HepG2 (cell line): ENCODE data around the gene SFXN2. TPM values are rescaled to one million over a fixed set of nuclear protein-coding genes. Genes with fewer than 3 reads are reported as not detected.
A peak's percentile ranks its signal among the peaks of the same experiment; 100 is the strongest.

Source experiments
- ATAC-seq: fragments of 200-7000 bp; cut with Tn5 transposase; 3 replicates; pipeline ENCODE4 v1.9.1; 2020; ENCODE audit warnings: mild to moderate bottlenecking, moderate library complexity
- BruUV-seq: library from RNA; stranded (reverse); fragments of 400-500 nt; replicated peaks from 2 replicates; lab custom pipeline; 2021; lab: Mats Ljungman, UMichigan
- CTCF ChIA-PET: fragments of 300-600 bp; formaldehyde crosslinking; extraction: SDS; loops from one replicate; lab custom pipeline; 2021; ENCODE audit warnings: low total read pairs, inconsistent platforms, low intra/inter-chr PET ratio; lab: Yijun Ruan, JAX
- POLR2A ChIA-PET: fragments of 350-600 bp; sonication (Branson Sonifier 250); formaldehyde crosslinking; loops from one replicate; lab custom pipeline; 2020; ENCODE audit warnings: antibody characterized with exemption, inconsistent platforms; lab: Yijun Ruan, JAX
- DNase-seq: peaks from one replicate; pipeline ENCODE4 v3.0.0-alpha.2; 2015; ENCODE audit warnings: low spot score
- FAIRE-seq: peaks from 3 replicates; lab custom pipeline; 2011; peaks lifted over from hg19 to GRCh38; lab: Jason Lieb, UNC
- H2AFZ ChIP-seq: one replicate; pipeline ENCODE4 v1.6.1; 2011; ENCODE audit warnings: low read length, inconsistent platforms
- H3K27ac ChIP-seq: fragments of 300-600 bp; 3 replicates; pipeline ENCODE4 v1.8.0; 2011; ENCODE audit warnings: mixed run types, mild to moderate bottlenecking, mixed read lengths, low read length, inconsistent platforms; ENCODE audit not compliant: insufficient read depth; ENCODE audit errors: extremely low read length
- H3K27me3 ChIP-seq, 2 experiments: fragments of 200-600 bp in 1 of 2; 2 replicates in 1 of 2; 3 replicates in 1 of 2; pipeline versions ENCODE4 v1.6.0 to v1.8.0; 2011; ENCODE audit warnings: low read length in 2 of 2, mild to moderate bottlenecking in 2 of 2, moderate library complexity in 2 of 2, inconsistent platforms in 1 of 2; ENCODE audit not compliant: insufficient read depth in 2 of 2, control insufficient read depth in 1 of 2
- H3K36me3 ChIP-seq, 2 experiments: fragments of 200-600 bp in 1 of 2; replicated peaks in 1 of 2; 2 replicates in 1 of 2; 3 replicates in 1 of 2; pipeline versions ENCODE4 v1.5.1 to v1.8.0; 2011; ENCODE audit warnings: low read length in 2 of 2, inconsistent platforms in 1 of 2; ENCODE audit not compliant: insufficient read depth in 2 of 2, control insufficient read depth in 1 of 2
- H3K4me1 ChIP-seq: 2 replicates; pipeline ENCODE4 v1.5.1; 2012; ENCODE audit warnings: low read length, inconsistent platforms; ENCODE audit not compliant: insufficient read depth
- H3K4me2 ChIP-seq: 2 replicates; pipeline ENCODE4 v1.6.0; 2011; ENCODE audit warnings: low read depth, low read length, inconsistent platforms
- H3K4me3 ChIP-seq, 3 experiments: fragments of 200-600 bp in 1 of 3; sonication (generic), shearing (Covaris generic) in 1 of 3; replicated peaks in 1 of 3; 2 replicates each; pipeline ENCODE4 v1.5.1; 2011 to 2016; ENCODE audit warnings: low read length in 3 of 3, inconsistent platforms in 2 of 3, low read depth in 2 of 3, mild to moderate bottlenecking in 2 of 3, control low read depth in 1 of 3, mixed read lengths in 1 of 3; ENCODE audit not compliant: insufficient read depth in 1 of 3
- H3K79me2 ChIP-seq: one replicate; pipeline ENCODE4 v1.6.1; 2011; ENCODE audit warnings: low read length, inconsistent platforms; ENCODE audit not compliant: insufficient read depth
- H3K9ac ChIP-seq: 2 replicates; pipeline ENCODE4 v1.6.0; 2011; ENCODE audit warnings: mild to moderate bottlenecking, low read depth, low read length, inconsistent platforms; ENCODE audit not compliant: insufficient read depth
- H3K9me3 ChIP-seq: 2 replicates; pipeline ENCODE4 v1.5.1; 2012; ENCODE audit warnings: mild to moderate bottlenecking, low read length
- H4K20me1 ChIP-seq: 2 replicates; pipeline ENCODE4 v1.6.0; 2011; ENCODE audit warnings: inconsistent platforms, mild to moderate bottlenecking, low read length, moderate library complexity; ENCODE audit not compliant: insufficient read depth
- GATAD1 ChIP-seq: IDR thresholded peaks from 2 replicates; pipeline ENCODE4 v1.6.1; 2016; ENCODE audit warnings: missing genetic modification reagents, missing compliant biosample characterization
- KDM6A ChIP-seq: IDR thresholded peaks from 2 replicates; pipeline ENCODE4 v1.6.1; 2016; ENCODE audit warnings: low read depth
- SRSF9 ChIP-seq: fragments of 200-400 bp; formaldehyde crosslinking; IDR thresholded peaks from 2 replicates; pipeline ENCODE4 v1.6.1; 2018; ENCODE audit warnings: borderline replicate concordance, mild to moderate bottlenecking, low read depth, low read length; ENCODE audit not compliant: insufficient read depth, poor library complexity, severe bottlenecking
- TP53 ChIP-seq: sonication (generic); formaldehyde crosslinking; conservative IDR thresholded peaks from 2 replicates; pipeline ENCODE4 v1.4.0; 2020; ENCODE audit warnings: missing genetic modification reagents
- ZNF501 ChIP-seq: sonication (generic); formaldehyde crosslinking; IDR thresholded peaks from 2 replicates; pipeline ENCODE4 v1.5.1; 2020; ENCODE audit warnings: mild to moderate bottlenecking, moderate library complexity, missing genetic modification reagents
- ZNF589 ChIP-seq: sonication (generic); formaldehyde crosslinking; conservative IDR thresholded peaks from 2 replicates; pipeline ENCODE4 v1.8.0; 2022; ENCODE audit warnings: mild to moderate bottlenecking, moderate library complexity, missing genetic modification reagents
- ZNF713 ChIP-seq: sonication (generic); formaldehyde crosslinking; IDR thresholded peaks from 2 replicates; pipeline ENCODE4 v1.4.0; 2020; ENCODE audit warnings: mild to moderate bottlenecking, missing genetic modification reagents
- ZSCAN25 ChIP-seq: sonication (generic); formaldehyde crosslinking; IDR thresholded peaks from 2 replicates; pipeline ENCODE4 v1.8.0; 2022; ENCODE audit warnings: mild to moderate bottlenecking, missing genetic modification reagents
- WGBS: methylation state at CpG from one replicate; pipeline ENCODE4 v1.1.6; 2017; ENCODE audit warnings: low lambda C conversion rate; 5-methylcytosine and 5-hydroxymethylcytosine counted together
- in situ Hi-C: cut with HindIII; loops from 2 replicates; pipeline ENCODE4 v1.10.0; 2017; ENCODE audit warnings: low pct_unique_long_range_greater_than_20kb; ENCODE audit not compliant: extremely low pct_ligation_motif_present
- intact Hi-C: fragments of 100-400 bp; cut with micrococcal nuclease; formaldehyde crosslinking; loops from one replicate; pipeline ENCODE4 v1.10.0; 2022; ENCODE audit not compliant: unreplicated experiment
- polyA plus RNA-seq, 8 experiments: library from polyadenylated mRNA; depleted of rRNA in 3 of 8; stranded (reverse) in 7 of 8; unstranded in 1 of 8; fragments of >200 nt; fragmentation: Illumina TruSeq in 4 of 8; extraction: Trizol in 4 of 8; gene quantifications; 2 replicates each; pipeline versions ENCODE4 v1.2.1 to v1.2.3, GENCODE V29; 2011 to 2016; ENCODE audit warnings: low read depth in 4 of 8, missing spikeins in 1 of 8, mixed read lengths in 1 of 8; ENCODE audit not compliant: insufficient read depth in 1 of 8
- total RNA-seq, 5 experiments: library from RNA; depleted of rRNA; stranded (reverse); fragments of >200 nt; fragmentation: Illumina TruSeq; extraction: Trizol; gene quantifications; 2 replicates each; pipeline ENCODE4 v1.2.3, GENCODE V29; 2016; ENCODE audit warnings: low read depth in 1 of 5
- TF ChIP-seq, protein P1 (sequence below): sonication (generic); formaldehyde crosslinking; IDR thresholded peaks from 2 replicates; pipeline ENCODE4 v1.5.1; 2020; ENCODE audit warnings: mild to moderate bottlenecking, missing genetic modification reagents, moderate library complexity
- TF ChIP-seq, protein P2 (sequence below): sonication (generic); formaldehyde crosslinking; IDR thresholded peaks from 2 replicates; pipeline ENCODE4 v1.9.0; 2022; ENCODE audit warnings: missing genetic modification reagents, mild to moderate bottlenecking, borderline replicate concordance
- TF ChIP-seq, protein P3 (sequence below): sonication (generic); formaldehyde crosslinking; IDR thresholded peaks from 2 replicates; pipeline ENCODE4 v1.5.1; 2020; ENCODE audit warnings: mild to moderate bottlenecking, moderate library complexity, missing genetic modification reagents

SFXN2 gene
- total and polyA plus RNA-seq, 2 of the 13 experiments (the other 11 are each of a cell fraction or from before 2014, with no cell fraction given) = 12.8 to 21.1 TPM

DNA sequence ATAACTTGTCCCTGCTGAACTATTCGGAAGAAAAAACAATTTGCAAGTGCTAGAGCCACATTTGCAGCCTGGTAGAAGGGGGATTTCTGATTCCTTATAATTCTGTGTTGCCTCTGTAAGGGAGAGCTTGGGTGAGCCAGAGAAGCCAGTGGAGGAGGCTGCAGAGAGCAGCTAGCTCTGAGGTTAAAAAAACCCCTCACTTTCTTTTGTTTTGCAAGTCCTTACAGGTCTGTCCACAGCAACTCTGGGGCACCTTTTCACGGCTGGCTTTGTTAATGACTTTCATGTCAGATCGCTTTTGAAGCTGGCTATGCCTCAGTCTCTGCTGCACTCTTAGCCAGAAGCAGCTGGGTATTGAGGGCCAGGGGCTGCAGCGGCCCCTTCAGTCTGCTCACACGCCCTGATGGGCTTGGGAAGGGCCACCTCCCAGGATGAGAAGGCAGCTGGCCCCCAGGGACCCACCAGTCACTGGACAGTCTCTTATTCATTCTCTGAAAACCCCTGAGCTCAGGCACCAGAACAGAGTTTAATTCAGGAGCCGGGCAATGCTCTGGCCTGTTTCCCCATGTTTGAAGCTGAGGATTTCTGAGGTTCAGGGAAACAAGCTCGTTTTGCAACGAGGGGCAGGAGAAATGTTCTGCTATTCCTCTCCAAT is 39.3 kb upstream of the SFXN2 start:
- Histone ChIP-seq H3K4me1 (peaks cover 94% of the 10 kb centered on the region), H3K9ac (no peak overlapping the region), H2AFZ (no peak overlapping the region), H3K36me3 (no peaks in the 10 kb centered on the region), H3K4me2 (peak overlapping the region; percentile 82), H4K20me1 (no peaks in the 10 kb centered on the region), H3K79me2 (no peaks in the 10 kb centered on the region), H3K27ac (no peak overlapping the region), H3K9me3 (no peaks in the 10 kb centered on the region), H3K4me3 (peak overlapping the region in 2 of 3 experiments; percentile 48 to 69; a peak in 3 of 6 replicates), H3K27me3 (no peaks in the 10 kb centered on the region)
- POLR2A ChIA-PET = interaction anchor here (1.1 to 2.5 kb wide), 8 partner anchors 9 to 77 kb away, joined by 4 to 13 read pairs (median 9); partner anchors contain the start of genes ARL3 and SFXN2
- no peak for DNase-seq
- CTCF ChIA-PET = no interaction called here
- ATAC-seq = peak; percentile 5; the same call in 1 of the 3 replicates
- BruUV-seq = no TSS peak
- TF ChIP-seq ZNF501 (CRISPR knock-in tag) (0 out of 2 replicates have a peak, but pooled peaks have one; percentile 15), ZSCAN25 (CRISPR knock-in tag) (no peak), TP53 (no peak), SRSF9 (no peak), ZNF589 (CRISPR knock-in tag) (no peak), GATAD1 (CRISPR knock-in tag) (no peak), KDM6A (CRISPR knock-in tag) (no peak), ZNF713 (CRISPR knock-in tag) (no peak)
- TF ChIP-seq, protein P1, sequence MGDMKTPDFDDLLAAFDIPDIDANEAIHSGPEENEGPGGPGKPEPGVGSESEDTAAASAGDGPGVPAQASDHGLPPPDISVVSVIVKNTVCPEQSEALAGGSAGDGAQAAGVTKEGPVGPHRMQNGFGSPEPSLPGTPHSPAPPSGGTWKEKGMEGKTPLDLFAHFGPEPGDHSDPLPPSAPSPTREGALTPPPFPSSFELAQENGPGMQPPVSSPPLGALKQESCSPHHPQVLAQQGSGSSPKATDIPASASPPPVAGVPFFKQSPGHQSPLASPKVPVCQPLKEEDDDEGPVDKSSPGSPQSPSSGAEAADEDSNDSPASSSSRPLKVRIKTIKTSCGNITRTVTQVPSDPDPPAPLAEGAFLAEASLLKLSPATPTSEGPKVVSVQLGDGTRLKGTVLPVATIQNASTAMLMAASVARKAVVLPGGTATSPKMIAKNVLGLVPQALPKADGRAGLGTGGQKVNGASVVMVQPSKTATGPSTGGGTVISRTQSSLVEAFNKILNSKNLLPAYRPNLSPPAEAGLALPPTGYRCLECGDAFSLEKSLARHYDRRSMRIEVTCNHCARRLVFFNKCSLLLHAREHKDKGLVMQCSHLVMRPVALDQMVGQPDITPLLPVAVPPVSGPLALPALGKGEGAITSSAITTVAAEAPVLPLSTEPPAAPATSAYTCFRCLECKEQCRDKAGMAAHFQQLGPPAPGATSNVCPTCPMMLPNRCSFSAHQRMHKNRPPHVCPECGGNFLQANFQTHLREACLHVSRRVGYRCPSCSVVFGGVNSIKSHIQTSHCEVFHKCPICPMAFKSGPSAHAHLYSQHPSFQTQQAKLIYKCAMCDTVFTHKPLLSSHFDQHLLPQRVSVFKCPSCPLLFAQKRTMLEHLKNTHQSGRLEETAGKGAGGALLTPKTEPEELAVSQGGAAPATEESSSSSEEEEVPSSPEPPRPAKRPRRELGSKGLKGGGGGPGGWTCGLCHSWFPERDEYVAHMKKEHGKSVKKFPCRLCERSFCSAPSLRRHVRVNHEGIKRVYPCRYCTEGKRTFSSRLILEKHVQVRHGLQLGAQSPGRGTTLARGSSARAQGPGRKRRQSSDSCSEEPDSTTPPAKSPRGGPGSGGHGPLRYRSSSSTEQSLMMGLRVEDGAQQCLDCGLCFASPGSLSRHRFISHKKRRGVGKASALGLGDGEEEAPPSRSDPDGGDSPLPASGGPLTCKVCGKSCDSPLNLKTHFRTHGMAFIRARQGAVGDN (CRISPR knock-in tag) = peak; percentile 36; the same call in 1 of the 2 replicates
- TF ChIP-seq, protein P2, sequence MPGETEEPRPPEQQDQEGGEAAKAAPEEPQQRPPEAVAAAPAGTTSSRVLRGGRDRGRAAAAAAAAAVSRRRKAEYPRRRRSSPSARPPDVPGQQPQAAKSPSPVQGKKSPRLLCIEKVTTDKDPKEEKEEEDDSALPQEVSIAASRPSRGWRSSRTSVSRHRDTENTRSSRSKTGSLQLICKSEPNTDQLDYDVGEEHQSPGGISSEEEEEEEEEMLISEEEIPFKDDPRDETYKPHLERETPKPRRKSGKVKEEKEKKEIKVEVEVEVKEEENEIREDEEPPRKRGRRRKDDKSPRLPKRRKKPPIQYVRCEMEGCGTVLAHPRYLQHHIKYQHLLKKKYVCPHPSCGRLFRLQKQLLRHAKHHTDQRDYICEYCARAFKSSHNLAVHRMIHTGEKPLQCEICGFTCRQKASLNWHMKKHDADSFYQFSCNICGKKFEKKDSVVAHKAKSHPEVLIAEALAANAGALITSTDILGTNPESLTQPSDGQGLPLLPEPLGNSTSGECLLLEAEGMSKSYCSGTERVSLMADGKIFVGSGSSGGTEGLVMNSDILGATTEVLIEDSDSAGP (CRISPR knock-in tag) = 0 out of 2 replicates have a peak, but pooled peaks have one; percentile 22
- TF ChIP-seq, protein P3, sequence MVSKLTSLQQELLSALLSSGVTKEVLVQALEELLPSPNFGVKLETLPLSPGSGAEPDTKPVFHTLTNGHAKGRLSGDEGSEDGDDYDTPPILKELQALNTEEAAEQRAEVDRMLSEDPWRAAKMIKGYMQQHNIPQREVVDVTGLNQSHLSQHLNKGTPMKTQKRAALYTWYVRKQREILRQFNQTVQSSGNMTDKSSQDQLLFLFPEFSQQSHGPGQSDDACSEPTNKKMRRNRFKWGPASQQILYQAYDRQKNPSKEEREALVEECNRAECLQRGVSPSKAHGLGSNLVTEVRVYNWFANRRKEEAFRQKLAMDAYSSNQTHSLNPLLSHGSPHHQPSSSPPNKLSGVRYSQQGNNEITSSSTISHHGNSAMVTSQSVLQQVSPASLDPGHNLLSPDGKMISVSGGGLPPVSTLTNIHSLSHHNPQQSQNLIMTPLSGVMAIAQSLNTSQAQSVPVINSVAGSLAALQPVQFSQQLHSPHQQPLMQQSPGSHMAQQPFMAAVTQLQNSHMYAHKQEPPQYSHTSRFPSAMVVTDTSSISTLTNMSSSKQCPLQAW (CRISPR knock-in tag) = no peak
- WGBS = 17% methylated on average over 6 of the region's 8 CpGs
- in situ Hi-C loops = loop anchor here (5.0 kb wide), 1 partner anchor 37 kb away; the partner anchor contains the start of genes ARL3 and SFXN2
- intact Hi-C loops = loop anchor here (5.0 kb wide), 1 partner anchor 173 kb away; the partner anchor contains the start of genes ACTR1A and SUFU
- no peak for FAIRE-seq
